Esophagus squamous epithelium (tissue), 5 donors: ENCODE data around the gene KMT2C. TPM values are rescaled to one million over a fixed set of nuclear protein-coding genes. Genes with fewer than 3 reads are reported as not detected.
"Not testable (repeated sequence)": the region's sequence is repeated elsewhere in the genome, so short reads cannot be mapped to it uniquely, and the experiment has no call there.

Source experiments
- DNase-seq: peaks from one replicate; lab custom pipeline; 2025; lab: John Stamatoyannopoulos, UW
- H3K27ac ChIP-seq, 4 donors: fragments of 200-600 bp; sonication (generic); one replicate each; pipeline ENCODE4 v1.5.1; 2016 to 2019; ENCODE audit warnings: mild to moderate bottlenecking in 1 of 4
- H3K27me3 ChIP-seq, 4 donors: fragments of 200-600 bp; sonication (generic); 1 replicate in 3 of 4; 2 replicates in 1 of 4; pipeline versions ENCODE4 v1.5.1 to v1.6.0; 2017 to 2021; ENCODE audit warnings: antibody characterized with exemption in 1 of 4
- H3K36me3 ChIP-seq, 3 donors: fragments of 200-600 bp; sonication (generic); one replicate each; pipeline ENCODE4 v1.5.1; 2016 to 2019
- H3K4me1 ChIP-seq, 3 donors: fragments of 200-600 bp; sonication (generic); one replicate each; pipeline ENCODE4 v1.5.1; 2017 to 2019
- H3K4me3 ChIP-seq, 4 donors: fragments of 200-600 bp; sonication (generic); 1 replicate in 3 of 4; 2 replicates in 1 of 4; pipeline ENCODE4 v1.5.1; 2016 to 2019; ENCODE audit warnings: mild to moderate bottlenecking in 2 of 4, moderate library complexity in 1 of 4
- H3K9me3 ChIP-seq, 3 donors: fragments of 200-600 bp; sonication (generic); one replicate each; pipeline ENCODE4 v1.5.1; 2016 to 2019
- POLR2A ChIP-seq, 4 donors: fragments of 450-650 bp; IDR thresholded peaks; one replicate each; pipeline ENCODE4 v1.6.1; 2017; ENCODE audit warnings: antibody characterized with exemption in 4 of 4, mild to moderate bottlenecking in 4 of 4, moderate library complexity in 3 of 4
- WGBS, 2 donors: methylation state at CpG; one replicate each; pipeline ENCODE4 v1.1.5; 2018; 5-methylcytosine and 5-hydroxymethylcytosine counted together
- intact Hi-C: fragments of 100-400 bp; cut with DNase I; formaldehyde crosslinking; loops from one replicate; pipeline ENCODE4 v1.15.0; 2022
- total RNA-seq, 4 donors: library from RNA; depleted of rRNA; stranded (reverse); fragments of >200 nt; gene quantifications; one replicate each; pipeline ENCODE4 v1.1.0, GENCODE V29; 2016
- TF ChIP-seq, protein P1 (sequence below), 6 experiments: fragments of 450-650 bp in 4 of 6; fragments of 200-600 bp in 2 of 6; sonication (generic) in 2 of 6; IDR thresholded peaks; one replicate each; pipeline ENCODE4 v1.5.1; 2016 to 2019; ENCODE audit warnings: antibody characterized with exemption in 6 of 6, mild to moderate bottlenecking in 4 of 6, moderate library complexity in 4 of 6
- donor health status: DM: yes; HTN: yes; CAD: no.

Gene KMT2C
- total RNA-seq, 4 donors from 2014 or later, result 25.1 to 64.7 (median 43.4) TPM

DNA sequence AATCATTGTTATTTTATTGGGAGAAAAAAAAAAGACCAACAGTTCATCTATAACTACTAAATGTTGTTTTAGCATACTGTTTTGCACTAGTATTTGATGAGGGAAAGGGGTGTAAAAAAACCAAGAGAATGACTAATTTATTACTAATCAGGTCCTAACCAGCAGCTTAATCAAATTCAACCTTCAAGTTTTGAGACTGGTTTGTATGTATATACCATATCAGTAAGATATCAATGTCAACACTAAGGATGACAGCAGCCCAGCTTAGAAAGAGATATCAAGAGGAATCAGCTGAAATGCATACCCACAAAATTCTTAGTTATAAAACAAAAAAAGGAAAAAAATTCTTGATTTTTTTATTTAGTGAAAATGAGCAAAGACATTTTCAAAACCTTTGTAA, 122.6 kb downstream of the KMT2C start:
- H3K4me3 ChIP-seq, result no peak overlapping the region

DNA sequence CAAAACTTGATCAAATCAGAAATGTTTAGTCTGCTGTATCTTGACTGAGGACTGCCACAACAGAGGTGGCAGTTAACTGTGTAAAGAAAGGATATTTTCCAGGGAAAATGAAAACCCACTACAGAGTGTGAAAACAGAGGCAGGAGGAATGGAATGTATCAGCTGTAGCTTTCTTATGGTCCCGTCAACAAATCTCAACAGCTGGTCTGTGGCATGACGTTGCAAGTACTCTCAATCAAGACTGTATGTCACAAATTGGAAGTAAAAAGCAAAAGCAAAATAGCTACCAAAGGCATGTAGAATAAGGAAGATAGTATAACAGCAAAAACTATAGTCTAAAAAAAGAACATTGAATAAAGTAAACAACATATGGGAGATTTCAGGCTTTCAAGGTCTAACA, 123.5 kb downstream of the KMT2C start:
- Histone ChIP-seq H3K4me3 (no peak overlapping the region), H3K27me3 (no peaks in the 10 kb centered on the region), H3K9me3 (no peaks in the 10 kb centered on the region), H3K27ac (no peak overlapping the region), H3K36me3 (peaks cover 0 to 45% (median 3%) of the 10 kb centered on the region in 3 donors), H3K4me1 (peaks cover 0 to 38% (median 9%) of the 10 kb centered on the region in 3 donors)
- WGBS, 2 donors, result 68 to 80% methylated on average over 2 of the region's 2 CpGs
- intact Hi-C loops, result no loop called here
- no peak for DNase-seq
- TF ChIP-seq, protein P1, sequence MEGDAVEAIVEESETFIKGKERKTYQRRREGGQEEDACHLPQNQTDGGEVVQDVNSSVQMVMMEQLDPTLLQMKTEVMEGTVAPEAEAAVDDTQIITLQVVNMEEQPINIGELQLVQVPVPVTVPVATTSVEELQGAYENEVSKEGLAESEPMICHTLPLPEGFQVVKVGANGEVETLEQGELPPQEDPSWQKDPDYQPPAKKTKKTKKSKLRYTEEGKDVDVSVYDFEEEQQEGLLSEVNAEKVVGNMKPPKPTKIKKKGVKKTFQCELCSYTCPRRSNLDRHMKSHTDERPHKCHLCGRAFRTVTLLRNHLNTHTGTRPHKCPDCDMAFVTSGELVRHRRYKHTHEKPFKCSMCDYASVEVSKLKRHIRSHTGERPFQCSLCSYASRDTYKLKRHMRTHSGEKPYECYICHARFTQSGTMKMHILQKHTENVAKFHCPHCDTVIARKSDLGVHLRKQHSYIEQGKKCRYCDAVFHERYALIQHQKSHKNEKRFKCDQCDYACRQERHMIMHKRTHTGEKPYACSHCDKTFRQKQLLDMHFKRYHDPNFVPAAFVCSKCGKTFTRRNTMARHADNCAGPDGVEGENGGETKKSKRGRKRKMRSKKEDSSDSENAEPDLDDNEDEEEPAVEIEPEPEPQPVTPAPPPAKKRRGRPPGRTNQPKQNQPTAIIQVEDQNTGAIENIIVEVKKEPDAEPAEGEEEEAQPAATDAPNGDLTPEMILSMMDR (IDR thresholded peaks at IDR 0.05), result no peak
- no peak for TF ChIP-seq POLR2A (IDR thresholded peaks at IDR 0.05)

More for the DNA sequence above, 122.6 kb downstream of the KMT2C start:
- Histone ChIP-seq H3K36me3 (peaks cover 0 to 45% (median 3%) of the 10 kb centered on the region in 3 donors), H3K9me3 (no peaks in the 10 kb centered on the region), H3K27me3 (no peaks in the 10 kb centered on the region), H3K27ac (no peak overlapping the region), H3K4me1 (peaks cover 0 to 43% (median 9%) of the 10 kb centered on the region in 3 donors)
- DNase-seq, result no peak
- intact Hi-C loops, result no loop called here
- TF ChIP-seq POLR2A (IDR thresholded peaks at IDR 0.05), result no peak
- TF ChIP-seq, protein P1 (IDR thresholded peaks at IDR 0.05), result no peak

DNA sequence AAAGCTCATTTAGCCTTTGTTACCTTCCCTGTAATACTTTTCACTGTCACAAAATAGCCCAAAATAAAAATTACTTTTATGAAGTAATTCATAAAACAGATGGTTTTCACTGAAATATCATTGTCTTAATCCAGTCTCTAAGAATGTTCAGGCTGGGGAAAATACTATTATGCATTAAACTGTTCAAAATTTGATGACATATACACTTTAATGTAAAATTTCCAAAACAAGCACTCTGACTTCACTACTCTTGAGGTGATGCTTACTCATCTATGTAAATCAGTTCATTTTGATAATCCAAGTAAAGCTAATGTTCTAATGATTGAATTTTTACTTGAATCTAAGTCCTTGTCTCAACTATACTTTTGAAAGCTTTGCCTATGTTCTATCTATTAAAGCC, 127.9 kb downstream of the KMT2C start:
- H3K4me1 ChIP-seq, result peaks cover 0 to 13% (median 0%) of the 10 kb centered on the region in 3 donors
- intact Hi-C loops, result no loop called here
- H3K27ac ChIP-seq, result no peak overlapping the region
- TF ChIP-seq, protein P1 (IDR thresholded peaks at IDR 0.05), result no peak
- TF ChIP-seq POLR2A (IDR thresholded peaks at IDR 0.05), result no peak
- H3K27me3 ChIP-seq, result no peaks in the 10 kb centered on the region
- no peak overlapping the region for H3K4me3 ChIP-seq
- H3K36me3 ChIP-seq, result peaks cover 0 to 86% (median 3%) of the 10 kb centered on the region in 3 donors
- H3K9me3 ChIP-seq, result no peaks in the 10 kb centered on the region
- DNase-seq, result no peak

DNA sequence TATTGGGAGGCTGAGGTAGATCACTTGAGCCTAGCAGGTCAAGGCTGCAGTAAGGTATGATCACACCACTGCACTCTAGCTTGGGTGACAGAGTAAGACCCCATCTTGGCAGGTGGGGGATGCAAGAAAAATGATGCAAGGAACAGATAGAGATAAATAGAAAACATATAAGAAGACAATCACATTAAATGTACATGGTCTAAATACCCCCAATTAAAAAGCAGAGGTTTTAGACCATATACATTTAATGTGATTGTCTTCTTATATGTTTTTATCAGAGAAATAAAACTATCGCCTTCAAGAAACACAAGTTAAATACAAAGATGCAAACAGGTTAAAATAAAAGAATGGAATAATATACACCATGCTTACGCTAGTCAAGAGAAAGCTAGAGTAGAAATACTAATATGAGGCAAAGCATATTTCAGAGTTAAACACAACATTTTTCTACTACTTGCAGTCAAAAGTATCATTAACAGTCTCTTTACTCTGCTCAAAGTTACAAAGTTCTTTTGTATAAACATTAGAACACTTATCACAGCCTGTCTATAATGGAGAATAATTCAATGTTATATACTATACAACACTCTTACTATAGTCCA, 136.2 kb downstream of the KMT2C start:
- H3K27ac ChIP-seq, DNase-seq, intact Hi-C loops, H3K27me3 ChIP-seq, H3K4me1 ChIP-seq, H3K9me3 ChIP-seq, H3K4me3 ChIP-seq: not testable (repeated sequence)
- peaks cover 0 to 74% (median 0%) of the 10 kb centered on the region in 3 donors for H3K36me3 ChIP-seq
- 94% methylated on average over 2 of the region's 2 CpGs for WGBS, 2 donors

DNA sequence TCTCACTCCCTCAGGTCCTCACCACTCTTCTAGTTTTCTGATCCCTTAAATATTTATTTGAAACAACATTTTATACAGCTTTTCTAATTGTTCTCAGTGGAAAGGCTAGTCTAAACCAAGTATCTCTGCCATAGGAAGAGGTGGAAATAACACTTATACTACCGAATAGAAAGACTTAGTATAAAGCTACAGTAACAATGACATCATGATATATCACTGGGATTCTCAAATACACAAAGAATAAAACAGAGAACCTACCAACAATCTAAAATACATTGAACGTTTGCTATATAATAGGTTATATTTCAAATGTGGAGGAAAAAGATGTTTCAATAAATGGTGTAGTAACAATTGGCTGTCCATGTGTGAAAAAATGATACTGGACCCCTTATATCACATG, 142.9 kb downstream of the KMT2C start:
- WGBS, 2 donors, result 81 to 83% methylated on average over 2 of the region's 2 CpGs
- no peak overlapping the region for H3K4me3 ChIP-seq
- DNase-seq, result no peak
- no peak overlapping the region for H3K27ac ChIP-seq
- no peaks in the 10 kb centered on the region for H3K27me3 ChIP-seq
- TF ChIP-seq POLR2A (IDR thresholded peaks at IDR 0.05), result no peak
- TF ChIP-seq, protein P1 (IDR thresholded peaks at IDR 0.05), result no peak
- H3K4me1 ChIP-seq, result no peaks in the 10 kb centered on the region
- peaks cover 0 to 9% (median 4%) of the 10 kb centered on the region in 3 donors for H3K9me3 ChIP-seq
- H3K36me3 ChIP-seq, result peaks cover 0 to 58% (median 0%) of the 10 kb centered on the region in 3 donors
- intact Hi-C loops, result no loop called here

DNA sequence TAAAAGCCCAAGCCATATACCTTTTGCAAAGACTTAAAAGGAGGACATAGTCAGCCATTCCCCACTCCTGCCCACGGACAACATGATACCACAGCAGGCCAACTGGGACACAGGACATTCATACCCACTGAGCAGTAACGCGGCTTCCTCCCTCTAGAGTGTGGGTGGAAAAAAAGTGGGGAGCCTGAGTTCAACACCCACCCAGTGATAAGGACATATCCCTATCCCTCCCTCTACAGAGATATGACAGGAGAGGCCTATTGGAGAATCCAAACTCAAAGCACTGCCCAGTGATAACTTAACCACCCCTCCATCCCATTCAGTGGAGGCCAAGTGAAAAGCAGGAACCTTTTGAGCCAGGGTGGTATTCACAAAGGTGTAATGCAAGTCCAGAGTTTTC, 148.8 kb downstream of the KMT2C start:
- DNase-seq, H3K4me1 ChIP-seq, H3K9me3 ChIP-seq, H3K4me3 ChIP-seq, intact Hi-C loops, H3K27me3 ChIP-seq, H3K27ac ChIP-seq: not testable (repeated sequence)
- 93 to 100% methylated on average over 3 of the region's 3 CpGs for WGBS, 2 donors
- peaks cover 0 to 39% (median 0%) of the 10 kb centered on the region in 3 donors for H3K36me3 ChIP-seq

DNA sequence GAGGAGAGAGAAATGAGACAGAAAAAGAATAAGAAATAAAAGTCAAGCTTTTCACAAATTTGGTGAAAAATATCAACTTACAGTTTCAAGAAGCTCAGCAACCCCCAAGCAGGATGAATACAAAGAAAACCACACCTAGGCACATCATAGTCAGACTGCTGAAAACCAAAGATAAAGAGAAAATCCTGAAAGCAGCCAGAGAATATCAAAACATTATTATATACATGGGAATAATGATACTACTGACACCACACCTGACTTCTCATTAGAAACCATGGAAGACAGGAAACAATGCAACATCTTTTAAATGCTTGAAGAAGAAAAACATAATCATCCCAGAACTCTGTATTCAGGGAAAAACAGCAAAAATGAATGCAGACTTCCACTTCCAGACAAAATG, 149.6 kb downstream of the KMT2C start:
- H3K9me3 ChIP-seq, H3K4me3 ChIP-seq, H3K27me3 ChIP-seq, H3K4me1 ChIP-seq, intact Hi-C loops, DNase-seq, H3K27ac ChIP-seq: not testable (repeated sequence)
- H3K36me3 ChIP-seq, result peaks cover 0 to 37% (median 0%) of the 10 kb centered on the region in 3 donors

DNA sequence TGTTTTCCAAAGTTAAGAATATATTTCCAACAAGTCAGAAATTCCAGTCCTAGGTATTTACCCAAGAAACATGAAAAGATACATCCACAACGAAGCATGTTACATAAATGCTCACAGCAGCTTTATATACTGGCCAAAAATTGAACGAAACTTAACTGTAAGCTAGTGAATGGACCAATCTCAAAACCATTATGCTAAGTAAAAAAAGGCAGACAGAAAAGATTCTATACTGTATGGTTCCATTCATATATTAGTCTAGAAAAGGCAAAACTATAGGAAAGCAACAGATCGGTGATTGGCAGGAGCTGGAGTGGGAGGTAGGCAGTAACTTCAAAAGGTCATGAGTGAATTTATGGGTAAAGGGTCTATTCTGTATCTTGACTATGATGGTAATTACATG, 150.8 kb downstream of the KMT2C start:
- intact Hi-C loops, H3K9me3 ChIP-seq, H3K4me1 ChIP-seq, DNase-seq, H3K27me3 ChIP-seq, H3K27ac ChIP-seq, H3K4me3 ChIP-seq: not testable (repeated sequence)
- H3K36me3 ChIP-seq, result peaks cover 0 to 37% (median 0%) of the 10 kb centered on the region in 3 donors
- 69 to 74% methylated on average over 3 of the region's 3 CpGs for WGBS, 2 donors

DNA sequence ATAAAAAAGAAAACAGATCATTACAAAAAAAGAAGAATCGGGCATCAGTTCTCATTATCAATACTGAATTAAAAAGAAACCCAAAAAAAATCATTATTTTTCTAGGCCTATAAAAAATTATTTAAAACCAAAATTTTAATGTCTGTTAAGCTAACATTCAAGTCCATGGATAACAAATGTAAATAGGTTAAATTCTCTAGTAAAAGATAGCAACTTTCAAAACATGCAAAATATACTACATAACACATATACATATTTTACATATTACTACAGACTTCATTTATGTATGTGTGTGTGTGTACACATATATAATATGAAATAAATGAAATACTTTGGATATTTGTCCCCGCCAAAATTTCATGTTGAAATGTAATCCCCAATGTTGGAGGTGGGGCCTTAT, 158.1 kb downstream of the KMT2C start:
- H3K27ac ChIP-seq, H3K4me3 ChIP-seq, intact Hi-C loops, H3K9me3 ChIP-seq, H3K27me3 ChIP-seq, DNase-seq, H3K4me1 ChIP-seq: not testable (repeated sequence)
- H3K36me3 ChIP-seq, result peaks cover 0 to 35% (median 0%) of the 10 kb centered on the region in 3 donors
- 89 to 93% methylated on average over 2 of the region's 2 CpGs for WGBS, 2 donors
